KOPT-K1 (cell line): ENCODE measurements around the gene PFKFB2.

Experiments used
- H3K27ac ChIP-seq: fragments of 200-600 bp; sonication (generic); 2 replicates; pipeline ENCODE4 v1.5.1; 2016; ENCODE audit warnings: antibody characterized with exemption, mild to moderate bottlenecking, low read depth, low read length; ENCODE audit not compliant: poor library complexity, severe bottlenecking
- H3K36me3 ChIP-seq: fragments of 200-600 bp; sonication (generic); 2 replicates; pipeline ENCODE4 v1.5.1; 2017; ENCODE audit warnings: antibody characterized with exemption, mild to moderate bottlenecking, low read length, moderate library complexity; ENCODE audit not compliant: insufficient read depth
- H3K9me3 ChIP-seq: fragments of 200-600 bp; sonication (generic); 2 replicates; pipeline ENCODE4 v1.5.1; 2017; ENCODE audit warnings: antibody characterized with exemption, low read length, mild to moderate bottlenecking; ENCODE audit not compliant: insufficient read depth, poor library complexity, severe bottlenecking

Gene PFKFB2

DNA sequence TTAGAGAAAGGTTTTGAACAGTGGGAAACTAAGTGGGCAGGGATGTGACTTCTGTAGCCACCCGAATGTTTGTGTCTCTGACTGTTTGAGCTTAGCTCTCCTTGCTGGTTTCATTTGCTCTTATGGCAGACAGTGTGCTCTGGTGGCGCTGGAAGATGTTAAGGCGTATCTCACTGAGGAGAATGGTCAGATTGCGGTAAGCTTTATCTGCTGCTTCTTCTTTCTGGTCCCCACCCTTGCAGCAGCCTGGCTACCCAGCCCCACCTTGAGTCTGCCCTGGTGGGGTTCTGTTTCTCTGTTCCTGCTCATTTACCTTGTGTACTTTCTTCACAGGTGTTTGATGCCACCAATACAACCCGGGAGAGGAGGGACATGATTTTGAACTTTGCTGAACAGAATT is 9.9 kb downstream of the PFKFB2 start:
- H3K36me3 ChIP-seq: no peaks in the 10 kb centered on the region
- H3K27ac ChIP-seq: no peak overlapping the region
- H3K9me3 ChIP-seq: no peaks in the 10 kb centered on the region

GRCh38 chr1:207064561-207064960 is 11.5 kb downstream of the PFKFB2 start:
- no peaks in the 10 kb centered on the region for H3K36me3 ChIP-seq
- H3K27ac ChIP-seq: no peak overlapping the region
- H3K9me3 ChIP-seq: no peaks in the 10 kb centered on the region

DNA sequence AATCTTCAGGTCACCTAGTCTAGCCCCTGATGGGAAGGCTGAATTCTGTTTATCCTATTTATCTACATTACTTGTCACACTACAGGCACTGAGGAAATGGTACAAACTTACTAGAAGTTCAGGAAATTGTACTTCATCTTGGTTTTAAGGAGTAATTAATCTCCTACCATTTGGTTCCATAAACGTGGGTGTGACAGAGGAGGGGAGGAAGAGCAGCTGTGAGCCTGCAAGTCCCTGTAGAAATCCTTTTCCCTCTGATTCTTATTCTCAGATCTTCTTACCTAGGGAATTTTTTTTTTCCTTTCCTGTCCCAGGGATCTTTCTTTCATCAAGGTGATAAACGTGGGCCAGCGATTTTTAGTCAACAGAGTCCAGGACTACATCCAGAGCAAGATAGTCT is 14.1 kb downstream of the PFKFB2 start:
- Histone ChIP-seq H3K36me3 (no peaks in the 10 kb centered on the region), H3K27ac (no peak overlapping the region), H3K9me3 (no peaks in the 10 kb centered on the region)

- H3K27ac ChIP-seq: no peak overlapping the region
- H3K36me3 ChIP-seq: no peaks in the 10 kb centered on the region
- H3K9me3 ChIP-seq: no peaks in the 10 kb centered on the region
Measured at GRCh38 chr1:207067665-207068064, 14.6 kb downstream of the PFKFB2 start.

DNA sequence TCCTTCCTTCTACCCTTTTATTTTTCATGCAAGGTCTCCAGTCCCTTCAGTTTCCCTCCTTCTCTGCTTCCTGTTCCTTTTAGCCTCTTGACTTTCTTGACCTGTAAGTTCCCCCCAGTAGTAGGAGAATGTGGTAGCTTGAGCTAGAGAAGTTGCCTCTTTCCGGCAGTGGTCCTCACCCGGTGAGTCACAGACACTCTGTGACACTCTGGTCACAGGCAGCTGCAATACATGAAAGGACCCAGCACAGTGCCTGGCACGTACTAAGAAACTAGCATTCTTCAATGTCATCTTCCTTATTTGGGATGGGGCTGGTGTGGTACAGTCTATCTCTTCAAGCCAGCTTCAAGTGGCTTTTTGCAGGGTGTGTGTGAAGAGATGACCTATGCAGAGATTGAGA is 16.0 kb downstream of the PFKFB2 start:
- Histone ChIP-seq H3K9me3 (no peaks in the 10 kb centered on the region), H3K27ac (no peak overlapping the region), H3K36me3 (no peaks in the 10 kb centered on the region)

- Histone ChIP-seq H3K9me3 (no peaks in the 10 kb centered on the region), H3K36me3 (no peaks in the 10 kb centered on the region), H3K27ac (no peak overlapping the region)
Measured at GRCh38 chr1:207069858-207070506, 16.9 kb downstream of the PFKFB2 start.

DNA sequence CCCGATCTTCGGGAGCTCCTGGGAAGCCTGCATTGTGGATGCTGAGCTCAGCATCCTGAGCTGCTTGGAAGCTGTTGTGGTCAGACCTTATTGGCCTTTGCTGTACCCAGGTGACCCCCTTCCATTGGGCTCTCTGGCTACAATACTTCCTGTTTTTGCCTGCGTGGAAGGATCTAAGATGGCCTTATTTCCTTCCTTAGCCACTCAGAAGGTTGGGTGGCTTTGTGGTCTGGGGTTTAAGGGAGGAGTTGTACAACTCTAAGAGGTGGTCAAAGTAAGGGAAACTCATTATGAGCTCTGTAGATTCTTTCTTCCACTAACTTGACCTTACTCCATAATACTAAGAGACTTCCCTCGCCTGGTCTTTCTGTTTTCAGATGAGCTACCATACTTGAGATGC is 17.7 kb downstream of the PFKFB2 start:
- no peaks in the 10 kb centered on the region for H3K9me3 ChIP-seq

DNA sequence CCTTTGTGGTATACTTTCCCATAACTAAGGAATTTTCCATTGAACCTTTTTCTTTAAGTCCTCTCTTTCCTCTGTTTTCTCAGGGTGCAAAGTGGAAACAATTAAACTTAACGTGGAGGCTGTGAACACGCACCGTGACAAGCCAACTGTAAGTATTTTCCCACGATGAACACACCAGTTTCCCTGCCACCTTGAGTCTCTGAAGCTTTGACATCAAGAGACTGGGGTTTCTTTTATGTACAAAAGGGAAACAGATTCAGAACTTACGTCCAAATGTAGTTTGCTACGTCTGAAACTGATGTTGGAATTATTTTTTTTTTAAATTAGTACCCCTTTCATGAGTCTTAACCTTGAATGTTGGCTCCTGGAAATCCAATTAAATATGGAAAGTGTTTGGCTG is 18.4 kb downstream of the PFKFB2 start:
- no peaks in the 10 kb centered on the region for H3K36me3 ChIP-seq
- H3K9me3 ChIP-seq: no peaks in the 10 kb centered on the region
- H3K27ac ChIP-seq: peak overlapping the region; percentile 10

More for the DNA sequence above, 17.7 kb downstream of the PFKFB2 start:
- Histone ChIP-seq H3K27ac (peak overlapping the region; percentile 10), H3K36me3 (no peaks in the 10 kb centered on the region)

DNA sequence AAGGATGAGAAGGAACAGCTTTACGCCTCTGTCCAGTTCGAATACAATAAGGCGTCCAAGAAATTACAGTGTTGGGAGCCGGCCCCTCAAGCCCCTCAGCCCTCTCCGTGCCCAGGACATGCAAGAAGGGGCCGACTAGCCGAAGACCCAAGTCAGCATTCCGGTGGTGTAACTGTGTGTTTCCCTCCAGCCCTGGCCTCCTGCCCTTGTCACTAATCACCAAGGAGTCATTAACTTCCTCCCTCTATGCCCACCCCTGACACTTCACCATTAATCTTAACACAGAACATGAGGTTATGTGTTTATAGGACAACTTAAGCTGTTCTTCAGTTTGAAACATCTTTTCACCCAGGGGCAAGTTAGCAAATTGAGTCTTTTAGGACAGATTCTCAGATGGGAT is 19.2 kb downstream of the PFKFB2 start:
- H3K36me3 ChIP-seq: no peaks in the 10 kb centered on the region
- H3K27ac ChIP-seq: no peak overlapping the region
- H3K9me3 ChIP-seq: no peaks in the 10 kb centered on the region

GRCh38 chr1:207073906-207074820 is 21.1 kb downstream of the PFKFB2 start:
- Histone ChIP-seq H3K27ac (no peak overlapping the region), H3K36me3 (no peaks in the 10 kb centered on the region), H3K9me3 (no peaks in the 10 kb centered on the region)

- no peak overlapping the region for H3K27ac ChIP-seq
- no peaks in the 10 kb centered on the region for H3K9me3 ChIP-seq
- H3K36me3 ChIP-seq: no peaks in the 10 kb centered on the region
Measured at GRCh38 chr1:207076181-207076955, 23.3 kb downstream of the PFKFB2 start.

GRCh38 chr1:207077012-207077411 is 23.9 kb downstream of the PFKFB2 start:
- no peak overlapping the region for H3K27ac ChIP-seq
- no peaks in the 10 kb centered on the region for H3K36me3 ChIP-seq
- no peaks in the 10 kb centered on the region for H3K9me3 ChIP-seq

- no peaks in the 10 kb centered on the region for H3K36me3 ChIP-seq
- no peaks in the 10 kb centered on the region for H3K9me3 ChIP-seq
- no peak overlapping the region for H3K27ac ChIP-seq
Measured at GRCh38 chr1:207077470-207078377, 24.6 kb downstream of the PFKFB2 start.

- H3K9me3 ChIP-seq: no peaks in the 10 kb centered on the region
- H3K27ac ChIP-seq: no peak overlapping the region
- no peaks in the 10 kb centered on the region for H3K36me3 ChIP-seq
Measured at GRCh38 chr1:207078578-207079132, 25.6 kb downstream of the PFKFB2 start.
